GM10248 (cell line): ENCODE data around the gene MAMDC4.

ENCODE experiments used
- CTCF ChIA-PET: fragments of 300-600 bp; sonication (Branson Sonifier 250); formaldehyde crosslinking; extraction: SDS; loops from one replicate; lab custom pipeline; 2021; ENCODE audit warnings: antibody characterized with exemption; lab: Yijun Ruan, JAX
- POLR2A ChIA-PET: fragments of 350-650 bp; sonication (Branson Sonifier 250); formaldehyde crosslinking; extraction: SDS; loops from one replicate; lab custom pipeline; 2020; ENCODE audit warnings: antibody characterized with exemption; lab: Yijun Ruan, JAX
- DNase-seq: peaks from one replicate; pipeline ENCODE4 v3.0.0; 2012; ENCODE audit errors: extremely low spot score
- TF ChIP-seq, protein P1 (sequence below): IDR thresholded peaks from 2 replicates; pipeline ENCODE4 v1.5.1; 2012; ENCODE audit warnings: mild to moderate bottlenecking, low read depth; ENCODE audit errors: extremely low read depth, missing control alignments, control extremely low read depth

MAMDC4 gene

DNA sequence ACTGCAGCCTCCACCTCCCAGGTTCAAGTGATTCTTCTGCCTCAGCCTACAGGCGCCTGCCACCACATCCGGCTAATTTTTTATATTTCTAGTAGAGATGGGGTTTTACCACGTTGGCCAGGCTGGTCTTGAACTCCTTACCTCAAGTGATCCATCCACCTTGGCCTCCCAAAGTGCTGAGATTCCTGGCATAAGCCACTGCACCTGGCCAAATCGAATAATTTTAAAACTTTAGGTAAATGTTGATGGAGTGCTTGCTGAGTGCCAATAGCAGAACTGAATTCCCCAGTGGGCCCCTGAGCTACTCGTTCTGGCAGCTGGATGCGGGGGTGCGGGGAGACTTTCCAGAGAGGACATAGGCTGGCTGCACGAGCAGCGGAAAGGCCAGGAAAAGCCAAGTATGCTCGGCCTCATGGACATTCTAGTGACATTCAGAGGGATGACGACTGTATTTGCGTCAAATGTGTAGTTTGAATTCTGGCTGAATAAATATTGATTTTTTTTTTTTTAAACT, 51.0 kb downstream of the MAMDC4 start:
- DNase-seq, result no peak
- ChIA-PET CTCF (interaction anchor here (1.4 to 3.9 kb wide), 4 partner anchors 10 to 61 kb away, joined by 3 to 10 read pairs (median 6); partner anchors contain the start of gene AJM1), POLR2A (interaction anchor here (0.7 to 1.6 kb wide), 3 partner anchors 17 to 42 kb away, joined by 3 to 8 read pairs (median 3); partner anchors contain the start of gene TRAF2)
- TF ChIP-seq, protein P1, sequence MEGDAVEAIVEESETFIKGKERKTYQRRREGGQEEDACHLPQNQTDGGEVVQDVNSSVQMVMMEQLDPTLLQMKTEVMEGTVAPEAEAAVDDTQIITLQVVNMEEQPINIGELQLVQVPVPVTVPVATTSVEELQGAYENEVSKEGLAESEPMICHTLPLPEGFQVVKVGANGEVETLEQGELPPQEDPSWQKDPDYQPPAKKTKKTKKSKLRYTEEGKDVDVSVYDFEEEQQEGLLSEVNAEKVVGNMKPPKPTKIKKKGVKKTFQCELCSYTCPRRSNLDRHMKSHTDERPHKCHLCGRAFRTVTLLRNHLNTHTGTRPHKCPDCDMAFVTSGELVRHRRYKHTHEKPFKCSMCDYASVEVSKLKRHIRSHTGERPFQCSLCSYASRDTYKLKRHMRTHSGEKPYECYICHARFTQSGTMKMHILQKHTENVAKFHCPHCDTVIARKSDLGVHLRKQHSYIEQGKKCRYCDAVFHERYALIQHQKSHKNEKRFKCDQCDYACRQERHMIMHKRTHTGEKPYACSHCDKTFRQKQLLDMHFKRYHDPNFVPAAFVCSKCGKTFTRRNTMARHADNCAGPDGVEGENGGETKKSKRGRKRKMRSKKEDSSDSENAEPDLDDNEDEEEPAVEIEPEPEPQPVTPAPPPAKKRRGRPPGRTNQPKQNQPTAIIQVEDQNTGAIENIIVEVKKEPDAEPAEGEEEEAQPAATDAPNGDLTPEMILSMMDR, result no peak

DNA sequence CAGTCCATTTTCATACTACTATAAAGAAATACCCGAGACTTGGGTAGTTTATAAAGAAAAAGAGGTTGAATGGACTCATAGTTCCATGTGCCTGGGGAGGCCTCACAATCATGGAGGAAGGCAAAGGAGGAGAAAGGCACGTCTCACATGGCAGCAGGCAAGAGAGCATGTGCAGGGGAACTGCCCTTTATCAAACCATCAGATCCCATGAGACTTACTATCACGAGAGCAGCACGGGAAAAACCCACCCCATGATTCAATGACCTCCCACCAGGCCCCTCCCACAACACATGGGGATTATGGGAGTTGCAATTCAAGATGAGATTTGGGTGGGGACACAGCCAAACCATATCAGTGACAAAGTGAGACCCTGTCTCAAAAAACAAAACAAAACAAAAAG, 54.1 kb downstream of the MAMDC4 start:
- CTCF ChIA-PET, result interaction anchor here (1.4 to 3.9 kb wide), 2 partner anchors 64 to 162 kb away, joined by 4 to 10 read pairs; partner anchors contain the start of gene AJM1
- POLR2A ChIA-PET, result no interaction called here
- TF ChIP-seq, protein P1, result no peak
- no peak for DNase-seq

DNA sequence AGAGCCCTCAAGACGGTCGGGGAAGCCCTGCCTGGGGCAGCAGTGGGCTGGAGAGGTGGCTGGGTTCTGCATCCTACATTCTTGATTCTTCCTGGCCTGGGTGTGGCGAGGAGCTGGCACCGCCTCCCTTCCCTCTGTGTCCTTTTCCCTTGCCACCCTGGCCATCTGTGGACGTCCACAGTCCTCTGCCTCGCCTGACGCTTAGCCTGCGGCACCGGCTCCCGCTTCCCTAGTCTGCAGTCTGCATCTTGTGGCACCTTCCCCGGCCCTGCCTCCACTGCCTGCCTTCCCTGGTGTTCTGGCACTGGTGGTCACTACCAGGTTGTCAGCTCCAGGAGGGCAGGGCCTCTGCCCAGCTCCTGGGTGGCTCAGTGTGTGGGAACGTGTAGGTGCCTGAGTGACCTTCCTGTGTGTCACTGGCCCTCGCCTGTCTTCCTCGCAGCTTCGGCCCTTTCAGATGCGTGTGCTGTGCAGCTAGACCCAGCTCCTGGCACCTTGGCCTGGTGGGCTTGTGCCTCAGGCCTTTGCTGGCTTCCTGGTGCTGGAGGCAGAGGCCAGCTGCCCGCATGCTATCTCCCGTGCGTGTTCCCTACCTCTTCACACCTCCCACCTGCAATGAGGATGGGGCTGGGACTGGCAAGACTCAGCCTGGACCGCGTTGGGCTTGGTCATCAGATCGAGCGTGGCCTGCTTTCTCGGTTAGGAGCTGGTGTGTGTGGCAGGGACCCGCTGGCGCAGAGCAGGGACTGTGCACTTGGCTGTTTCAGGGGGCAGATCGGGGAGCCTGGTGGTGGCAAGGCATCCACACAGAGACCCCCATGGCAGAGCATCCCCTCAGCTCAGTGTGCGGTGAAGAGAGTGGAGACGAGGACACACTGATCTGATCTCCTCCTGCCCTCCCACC, 55.1 kb downstream of the MAMDC4 start:
- DNase-seq, result no peak
- TF ChIP-seq, protein P1, result no peak
- POLR2A ChIA-PET, result no interaction called here
- CTCF ChIA-PET, result interaction anchor here (0.9 to 1.4 kb wide), 5 partner anchors 8 to 122 kb away, joined by 3 to 5 read pairs (median 3); partner anchors contain the start of gene AJM1
